Mammary epithelial cell (primary cell): Measurements from ENCODE around the gene BCORL1.

ENCODE experiments used
- CTCF ChIP-seq, 2 donors: IDR thresholded peaks in 1 of 2; conservative IDR thresholded peaks in 1 of 2; 2 replicates each; pipeline ENCODE4 v1.5.1; 2011 to 2012; ENCODE audit warnings: inconsistent platforms in 2 of 2, low read length in 2 of 2, mild to moderate bottlenecking in 2 of 2, control low read depth in 1 of 2, low read depth in 1 of 2; ENCODE audit not compliant: insufficient read depth in 1 of 2; ENCODE audit errors: extremely low read depth in 1 of 2
- EZH2 ChIP-seq: IDR thresholded peaks from 2 replicates; pipeline ENCODE4 v1.6.1; 2012; ENCODE audit warnings: low read length, inconsistent platforms, borderline replicate concordance

- no peak for TF ChIP-seq CTCF (conservative IDR thresholded peaks at IDR 0.05 in 1 of 2, IDR thresholded peaks at IDR 0.05 in 1 of 2; ENCODE audit: extremely low read depth in 1 of 2, insufficient read depth in 1 of 2, low read depth in 1 of 2, low read length in 2 of 2)
- no peak for TF ChIP-seq EZH2
These were observed 5.4 kb downstream of the BCORL1 start for GRCh38 chrX:129987871-129988270.
